RWPE2 (cell line): ENCODE data around the gene RPL3.
A peak's percentile ranks its signal among the peaks of the same experiment; 100 is the strongest.
"Not testable (repeated sequence)": the region's sequence is repeated elsewhere in the genome, so short reads cannot be mapped to it uniquely, and the experiment has no call there.

Source experiments
- ATAC-seq: fragments of 200-7000 bp; cut with Tn5 transposase; 3 replicates; pipeline ENCODE4 v1.9.1; 2021; ENCODE audit warnings: low read depth
- DNase-seq: peaks from one replicate; pipeline ENCODE4 v3.0.0-alpha.2; 2020; ENCODE audit warnings: low spot score
- H3K27ac ChIP-seq: fragments of 450-650 bp; 2 replicates; pipeline ENCODE4 v1.5.1; 2017; ENCODE audit warnings: mild to moderate bottlenecking; ENCODE audit not compliant: poor library complexity, severe bottlenecking
- H3K27me3 ChIP-seq: fragments of 250-450 bp; sonication (Bioruptor Pico); 2 replicates; pipeline ENCODE4 v1.5.1; 2021; ENCODE audit warnings: mild to moderate bottlenecking, moderate library complexity; ENCODE audit not compliant: insufficient read depth, poor library complexity, severe bottlenecking
- H3K36me3 ChIP-seq: fragments of 250-450 bp; sonication (Bioruptor Pico); 2 replicates; pipeline ENCODE4 v1.5.1; 2020; ENCODE audit warnings: low read depth, mild to moderate bottlenecking, moderate library complexity
- H3K4me1 ChIP-seq: fragments of 250-450 bp; sonication (Bioruptor Pico); 2 replicates; pipeline ENCODE4 v1.5.1; 2021; ENCODE audit warnings: mild to moderate bottlenecking, moderate library complexity; ENCODE audit not compliant: insufficient read depth, poor library complexity, severe bottlenecking
- H3K4me3 ChIP-seq: fragments of 250-450 bp; sonication (Bioruptor Pico); 2 replicates; pipeline ENCODE4 v1.5.1; 2021; ENCODE audit warnings: mild to moderate bottlenecking, moderate library complexity; ENCODE audit not compliant: severe bottlenecking
- H3K9me3 ChIP-seq: fragments of 250-450 bp; sonication (Bioruptor Pico); 2 replicates; pipeline ENCODE4 v1.5.1; 2021; ENCODE audit warnings: mild to moderate bottlenecking, moderate library complexity; ENCODE audit not compliant: severe bottlenecking
- CTCF ChIP-seq: fragments of 450-650 bp; IDR thresholded peaks from one replicate; pipeline ENCODE4 v1.5.1; 2017; ENCODE audit warnings: mild to moderate bottlenecking, moderate library complexity; ENCODE audit not compliant: poor library complexity, severe bottlenecking

The RPL3 gene

DNA sequence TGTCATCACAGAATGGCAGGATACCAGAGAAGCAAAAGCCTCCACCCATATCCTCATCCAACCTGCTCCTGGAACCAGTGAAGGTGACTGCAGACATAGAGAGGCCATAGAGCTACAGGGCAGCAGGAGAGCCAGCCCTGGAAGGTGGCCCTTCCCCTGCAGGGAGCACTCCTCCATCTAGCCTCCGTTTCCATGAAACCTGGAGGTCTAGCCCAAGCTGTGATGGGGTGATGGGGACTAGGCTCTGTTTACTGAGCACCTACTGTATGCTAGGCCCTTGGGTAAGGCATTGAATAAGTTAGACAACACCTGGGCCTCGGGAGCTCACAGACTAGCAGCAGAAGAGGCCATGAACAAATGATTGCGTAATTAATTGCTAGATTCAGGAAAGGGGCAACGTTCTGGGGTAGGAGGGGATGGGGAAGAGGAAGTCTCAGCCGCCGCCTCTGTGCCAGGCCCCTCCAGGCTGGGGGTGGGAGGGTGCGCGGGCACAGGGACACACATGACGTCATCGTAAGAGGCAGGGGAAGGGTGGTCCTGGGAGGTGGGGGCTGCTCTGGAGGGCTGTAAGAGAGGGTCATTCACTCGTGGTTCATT, 29.6 kb upstream of the RPL3 start:
- Histone ChIP-seq H3K27ac (no peak overlapping the region), H3K27me3 (no peaks in the 10 kb centered on the region), H3K4me1 (no peaks in the 10 kb centered on the region), H3K36me3 (no peaks in the 10 kb centered on the region), H3K9me3 (no peaks in the 10 kb centered on the region), H3K4me3 (peak overlapping the region; percentile 48)
- DNase-seq (no peak), ATAC-seq (no peak)
- TF ChIP-seq CTCF: no peak

- Histone ChIP-seq H3K27ac (no peak overlapping the region), H3K27me3 (no peaks in the 10 kb centered on the region), H3K4me1 (no peaks in the 10 kb centered on the region), H3K9me3 (no peaks in the 10 kb centered on the region), H3K36me3 (no peaks in the 10 kb centered on the region), H3K4me3 (no peak overlapping the region)
- DNase-seq (no peak), ATAC-seq (no peak)
- no peak for TF ChIP-seq CTCF
Observed at GRCh38 chr22:39345231-39345630, 25.8 kb upstream of the RPL3 start.

- ATAC-seq: no peak
- no peak overlapping the region for H3K27ac ChIP-seq
- H3K4me1 ChIP-seq: no peaks in the 10 kb centered on the region
- H3K36me3 ChIP-seq: no peaks in the 10 kb centered on the region
- no peaks in the 10 kb centered on the region for H3K9me3 ChIP-seq
- no peak for TF ChIP-seq CTCF
- no peak for DNase-seq
- H3K27me3 ChIP-seq: no peaks in the 10 kb centered on the region
- no peak overlapping the region for H3K4me3 ChIP-seq
Observed at GRCh38 chr22:39344046-39344390, 24.6 kb upstream of the RPL3 start.

DNA sequence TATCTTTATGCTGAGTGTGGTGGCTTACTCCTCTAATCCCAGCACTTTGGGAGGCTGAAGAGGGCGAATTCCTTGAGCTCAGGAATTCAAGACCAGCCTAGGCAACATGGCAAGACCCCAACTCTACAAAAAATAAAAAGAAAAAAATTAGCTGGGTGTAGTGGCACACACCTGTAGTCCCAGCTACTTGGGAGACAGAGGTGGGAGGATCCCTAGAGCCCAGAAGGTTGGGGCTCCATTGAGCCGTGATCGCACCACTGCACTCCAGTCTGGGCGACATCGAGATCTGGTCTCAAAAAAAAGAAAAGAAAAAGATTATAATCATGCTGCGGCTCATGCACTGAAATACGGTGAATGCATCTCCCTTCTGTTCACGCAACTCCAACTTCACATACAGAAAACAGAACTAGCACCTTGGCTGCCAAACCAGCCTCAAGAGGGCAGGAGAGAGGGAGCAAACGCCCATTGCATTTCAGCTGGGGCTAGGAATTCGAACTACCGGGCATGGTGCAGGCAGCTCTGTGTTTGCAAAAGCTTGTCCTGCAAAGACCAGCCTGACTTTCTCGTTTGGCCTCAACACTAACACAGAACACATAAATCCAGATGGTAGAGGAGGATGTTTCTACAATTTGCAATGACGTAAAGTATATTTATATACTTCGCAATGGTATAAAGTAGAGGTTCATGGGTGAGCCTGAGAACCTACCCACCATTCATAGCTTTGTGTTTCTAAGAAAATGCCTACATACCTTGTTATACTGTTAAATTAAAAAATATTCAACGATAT, 24.0 kb upstream of the RPL3 start:
- Histone ChIP-seq H3K27ac (no peak overlapping the region), H3K9me3 (no peaks in the 10 kb centered on the region), H3K36me3 (no peaks in the 10 kb centered on the region), H3K27me3 (no peaks in the 10 kb centered on the region), H3K4me3 (no peak overlapping the region), H3K4me1 (no peaks in the 10 kb centered on the region)
- ATAC-seq: peak; percentile 63; the same call in 2 of the 3 replicates
- peak; percentile 63 for TF ChIP-seq CTCF
- DNase-seq: no peak

- no peak overlapping the region for H3K4me3 ChIP-seq
- H3K27ac ChIP-seq: no peak overlapping the region
- DNase-seq (no peak), ATAC-seq (no peak)
- H3K9me3 ChIP-seq: no peaks in the 10 kb centered on the region
- no peaks in the 10 kb centered on the region for H3K36me3 ChIP-seq
- H3K4me1 ChIP-seq: no peaks in the 10 kb centered on the region
- no peak for TF ChIP-seq CTCF
- H3K27me3 ChIP-seq: no peaks in the 10 kb centered on the region
Observed at GRCh38 chr22:39341179-39341578, 21.8 kb upstream of the RPL3 start.

GRCh38 chr22:39339775-39340174, 20.4 kb upstream of the RPL3 start:
- H3K4me1 ChIP-seq, ATAC-seq, DNase-seq, H3K27ac ChIP-seq, H3K9me3 ChIP-seq, H3K27me3 ChIP-seq, H3K36me3 ChIP-seq, H3K4me3 ChIP-seq: not testable (repeated sequence)
